Stimulated activated CD4-positive, alpha-beta T cell treated with anti-CD3 and anti-CD28 coated beads, Interleukin-15, amount 100 ng/mL, for 1 hour (primary cell): ENCODE data around the gene TYK2.
"Not testable (repeated sequence)": the region's sequence is repeated elsewhere in the genome, so short reads cannot be mapped to it uniquely, and the experiment has no call there.

Experiments used
- DNase-seq, 2 donors: peaks; one replicate each; pipeline ENCODE4 v3.0.0-alpha.2; 2020; ENCODE audit warnings: low read depth in 1 of 2, low spot score in 1 of 2

TYK2 gene

DNA sequence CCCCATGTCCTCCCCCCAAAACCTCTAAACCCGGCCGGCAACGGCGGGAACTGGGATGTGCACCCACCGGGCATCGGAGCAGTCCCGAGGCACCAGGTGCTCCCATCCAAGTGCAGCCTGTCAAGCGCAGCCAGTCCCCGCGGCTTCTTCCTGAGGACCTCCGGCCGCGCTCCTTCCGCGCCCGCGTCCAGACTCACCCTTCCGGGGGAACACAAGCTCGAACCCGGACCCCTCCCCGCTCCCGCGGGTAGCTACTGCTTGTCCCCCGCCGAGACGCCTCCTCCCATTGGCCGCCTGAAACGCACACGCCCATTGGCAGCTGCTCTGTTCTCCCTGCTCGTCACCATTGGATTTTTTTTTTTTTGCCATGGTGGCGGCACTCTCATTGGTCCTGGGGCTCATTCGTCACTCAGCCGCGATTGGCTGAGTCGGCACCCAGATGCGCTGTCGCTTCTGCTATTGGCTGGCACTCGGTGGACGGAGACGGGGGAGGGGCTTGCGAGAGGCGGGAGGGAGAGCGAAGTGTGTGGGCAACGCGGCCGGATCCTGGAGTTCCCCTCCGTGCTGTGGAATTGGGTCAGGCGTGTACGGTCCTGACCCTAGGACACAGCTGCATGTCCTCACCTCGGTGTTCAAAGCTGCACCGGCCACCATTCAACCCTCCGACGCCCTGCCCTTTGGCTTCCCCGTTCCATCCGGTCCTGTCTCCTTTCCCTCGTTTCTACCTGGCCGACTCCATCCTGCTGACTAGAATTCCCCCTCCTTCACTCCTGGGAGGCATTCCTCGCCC lies at the start of gene TYK2:
Gene TYK2, minus strand, starts transcription at position 260 of the 790 bp plus-strand sequence. CDS start 2,166 bp downstream, outside the sequence.
- peak; percentile 90 to 95 for DNase-seq

DNA sequence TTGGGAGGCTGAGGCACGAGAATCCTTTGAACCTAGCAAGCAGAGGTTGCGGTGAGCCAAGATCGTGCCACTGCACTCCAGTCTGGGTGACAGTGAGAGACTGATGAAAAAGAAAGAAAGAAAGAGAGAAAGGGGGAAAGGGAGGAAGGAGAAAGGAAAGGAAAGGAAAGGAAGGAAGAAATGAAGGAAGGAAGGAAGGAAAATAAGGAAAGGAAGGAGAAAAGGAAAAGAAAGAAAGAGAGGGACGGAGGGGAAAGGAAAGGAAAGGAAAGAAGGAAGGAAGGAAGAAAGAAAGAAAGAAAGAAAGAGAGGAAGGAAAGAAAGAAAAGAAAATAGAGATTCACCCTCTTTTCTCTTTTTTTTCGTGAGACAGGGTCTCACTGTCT lies 48.6 kb upstream of the TYK2 start:
- no peak for DNase-seq

GRCh38 chr19:10427169-10427568 lies 46.8 kb upstream of the TYK2 start:
- no peak for DNase-seq

- DNase-seq: peak in 1 of 2 donors; percentile 56
Measured at GRCh38 chr19:10424011-10424637, 43.8 kb upstream of the TYK2 start.

DNA sequence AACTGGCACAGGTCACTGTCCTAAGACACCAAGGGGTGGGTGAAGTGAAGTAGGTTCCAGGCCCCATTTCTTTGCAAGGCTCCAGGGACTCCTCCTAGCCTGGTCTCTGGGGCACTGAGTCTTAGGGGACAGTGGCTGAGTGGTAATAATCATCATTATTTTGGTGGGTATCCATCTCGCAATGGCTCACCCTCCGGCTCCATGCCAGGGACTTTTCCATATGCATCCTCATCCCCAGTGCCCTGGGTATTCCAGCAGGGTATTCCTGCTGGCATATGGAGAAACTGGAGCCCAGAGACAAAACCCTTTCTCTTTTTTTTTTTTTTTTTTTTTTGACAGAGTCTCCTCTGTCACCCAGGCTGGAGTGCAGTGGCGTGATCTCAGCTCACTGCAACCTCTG lies 42.5 kb upstream of the TYK2 start:
- DNase-seq: no peak

- DNase-seq: no peak
Measured at GRCh38 chr19:10422046-10422461, 41.7 kb upstream of the TYK2 start.

GRCh38 chr19:10421240-10422045 lies 41.1 kb upstream of the TYK2 start:
- no peak for DNase-seq

- DNase-seq: peak in 1 of 2 donors; percentile 37
Measured at GRCh38 chr19:10420444-10421239, 40.3 kb upstream of the TYK2 start, which contains the start of gene PDE4A. Gene PDE4A (plus strand): TSS chr19:10420538. CDS start chr19:10420765, 227 bp downstream.

- no peak for DNase-seq
Measured at GRCh38 chr19:10419646-10420443, 39.5 kb upstream of the TYK2 start.

GRCh38 chr19:10419200-10419645 lies 38.9 kb upstream of the TYK2 start:
- no peak for DNase-seq

DNA sequence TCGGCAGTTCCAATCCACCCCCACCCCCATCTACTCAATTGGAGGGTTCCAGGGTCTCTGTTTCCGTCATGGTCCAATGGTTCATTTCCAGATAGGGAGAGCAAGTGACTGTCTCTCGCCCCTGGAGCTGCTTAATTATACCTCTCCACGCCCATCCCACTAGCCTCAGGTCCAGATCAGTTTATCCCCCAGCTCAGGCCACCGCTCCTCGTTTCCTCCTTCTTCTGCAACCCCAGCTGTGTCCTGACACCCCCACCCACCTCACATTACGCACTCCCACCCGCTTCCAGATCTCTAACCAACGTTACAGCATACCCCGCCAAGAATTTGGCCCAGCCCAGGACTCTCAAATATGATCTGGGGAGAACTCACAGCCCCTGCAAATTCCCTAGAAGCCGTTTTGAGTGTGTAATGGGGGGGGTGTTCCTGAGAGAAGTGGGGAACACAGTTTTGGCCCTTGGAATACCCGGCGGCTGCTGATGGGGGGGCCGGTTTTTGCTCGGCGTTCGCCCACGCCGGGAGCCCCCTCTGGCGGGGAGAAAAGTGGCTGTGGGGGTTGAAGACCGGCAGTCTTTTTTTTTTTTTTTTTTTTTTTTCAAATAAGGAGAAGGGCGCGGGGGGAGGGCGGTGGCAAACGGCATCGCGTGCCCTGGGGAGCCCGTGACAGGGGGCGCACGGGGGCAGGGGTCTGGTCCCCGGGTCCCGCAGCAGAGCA lies 38.3 kb upstream of the TYK2 start:
- no peak for DNase-seq

DNA sequence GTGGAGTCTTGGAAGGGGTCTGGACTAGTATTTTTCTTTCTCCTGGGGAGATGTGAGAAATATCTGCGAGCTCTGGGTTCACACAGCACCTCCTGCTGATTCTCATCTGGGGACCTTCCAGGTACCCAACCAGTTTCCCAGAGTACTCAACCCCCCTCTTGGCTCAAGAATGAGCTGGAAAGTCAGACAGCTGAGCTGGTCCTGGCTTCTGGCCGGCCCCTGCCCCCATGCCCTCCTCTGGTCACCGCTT lies 37.8 kb upstream of the TYK2 start:
- no peak for DNase-seq

DNA sequence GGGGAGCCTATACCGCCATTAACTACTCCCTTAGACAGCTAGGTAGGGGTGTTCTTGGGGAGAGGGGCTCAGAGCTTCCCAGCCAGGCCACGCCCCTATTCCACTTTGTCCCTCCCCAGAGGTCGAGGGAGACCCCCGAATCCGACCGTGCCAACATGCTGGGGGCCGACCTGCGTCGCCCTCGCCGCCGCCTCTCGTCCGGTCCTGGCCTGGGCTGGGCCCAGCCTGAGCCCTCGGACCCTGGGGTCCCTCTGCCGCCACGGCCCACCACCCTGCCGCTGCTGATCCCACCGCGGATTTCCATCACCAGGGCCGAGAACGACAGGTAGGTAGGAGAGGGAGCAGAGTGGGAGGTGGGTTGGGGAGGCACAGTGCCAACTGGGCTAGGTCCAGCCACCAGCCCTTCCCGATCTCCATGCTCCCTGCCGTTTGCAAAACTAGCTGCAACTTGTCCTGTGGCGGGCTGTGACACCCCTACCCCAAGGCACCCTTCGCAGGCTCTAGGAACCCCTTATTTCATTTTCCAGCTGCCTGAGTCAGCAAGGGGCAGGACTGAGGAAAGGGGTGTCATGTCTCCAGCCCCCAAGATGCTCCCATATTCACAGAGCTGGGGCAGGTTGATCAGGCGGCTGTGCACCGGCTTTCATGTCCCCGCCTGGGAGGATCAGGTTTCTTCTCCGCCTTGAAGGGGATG lies 37.3 kb upstream of the TYK2 start:
- no peak for DNase-seq

GRCh38 chr19:10416380-10417257 lies 36.2 kb upstream of the TYK2 start:
- peak; percentile 83 to 88 for DNase-seq

- no peak for DNase-seq
Measured at GRCh38 chr19:10416083-10416379, 35.7 kb upstream of the TYK2 start.

GRCh38 chr19:10412257-10412977 lies 32.0 kb upstream of the TYK2 start:
- no peak for DNase-seq

GRCh38 chr19:10411224-10411623 lies 30.9 kb upstream of the TYK2 start:
- not testable (repeated sequence) for DNase-seq
